22Rv1 (cell line): ENCODE measurements around the gene RICTOR.
A peak's percentile ranks its signal among the peaks of the same experiment; 100 is the strongest.

Experiments
- H3K27ac ChIP-seq: fragments of 450-650 bp; 2 replicates; pipeline ENCODE4 v1.5.1; 2017
- CTCF ChIP-seq: fragments of 450-650 bp; IDR thresholded peaks from 2 replicates; pipeline ENCODE4 v1.5.1; 2017; ENCODE audit warnings: mild to moderate bottlenecking
- ZFX ChIP-seq: fragments of 450-650 bp; IDR thresholded peaks from 2 replicates; pipeline ENCODE4 v1.6.1; 2017; ENCODE audit warnings: antibody characterized with exemption, borderline replicate concordance

The RICTOR gene

GRCh38 chr5:38925154-38925925 is 148.9 kb downstream of the RICTOR start:
- TF ChIP-seq CTCF (no peak), ZFX (no peak)
- no peak overlapping the region for H3K27ac ChIP-seq

- H3K27ac ChIP-seq: no peak overlapping the region
- TF ChIP-seq CTCF (no peak), ZFX (no peak)
Measured at GRCh38 chr5:38923661-38924451, 150.3 kb downstream of the RICTOR start.

- H3K27ac ChIP-seq: no peak overlapping the region
- peak; percentile 94 for TF ChIP-seq CTCF
- TF ChIP-seq ZFX: no peak
Measured at GRCh38 chr5:38922199-38922598, 152.0 kb downstream of the RICTOR start.

- no peak for TF ChIP-seq CTCF
- TF ChIP-seq ZFX: no peak
- no peak overlapping the region for H3K27ac ChIP-seq
Measured at GRCh38 chr5:38921174-38921573, 153.0 kb downstream of the RICTOR start.

GRCh38 chr5:38916802-38917201 is 157.4 kb downstream of the RICTOR start:
- no peak overlapping the region for H3K27ac ChIP-seq

GRCh38 chr5:38913714-38914113 is 160.5 kb downstream of the RICTOR start:
- TF ChIP-seq ZFX (no peak), CTCF (no peak)
- no peak overlapping the region for H3K27ac ChIP-seq

More at GRCh38 chr5:38916802-38917201, 157.4 kb downstream of the RICTOR start:
- TF ChIP-seq CTCF (no peak), ZFX (no peak)

GRCh38 chr5:38911933-38912332 is 162.3 kb downstream of the RICTOR start:
- TF ChIP-seq CTCF (no peak), ZFX (no peak)
- no peak overlapping the region for H3K27ac ChIP-seq
